B cell (primary cell): ENCODE measurements around the gene MID1.

ENCODE experiments used
- CTCF ChIP-seq: fragments of 200-600 bp; IDR thresholded peaks from one replicate; pipeline ENCODE4 v1.8.0; 2022; ENCODE audit warnings: antibody characterized with exemption, mild to moderate bottlenecking
- EZH2 ChIP-seq: IDR thresholded peaks from 2 replicates; pipeline ENCODE4 v1.6.1; 2012; ENCODE audit warnings: borderline replicate concordance, low read depth, mild to moderate bottlenecking, moderate library complexity, low read length; ENCODE audit not compliant: insufficient read depth, poor library complexity, severe bottlenecking

- TF ChIP-seq CTCF (no peak), EZH2 (no peak)
Observed at GRCh38 chrX:10471418-10471817, 149.0 kb downstream of the MID1 start.
